ENCODE data around the gene NUDT7.

The NUDT7 gene
- 0.76 to 8.6 (median 5.9) reads per million in 17 experiments for total RNA-seq

DNA sequence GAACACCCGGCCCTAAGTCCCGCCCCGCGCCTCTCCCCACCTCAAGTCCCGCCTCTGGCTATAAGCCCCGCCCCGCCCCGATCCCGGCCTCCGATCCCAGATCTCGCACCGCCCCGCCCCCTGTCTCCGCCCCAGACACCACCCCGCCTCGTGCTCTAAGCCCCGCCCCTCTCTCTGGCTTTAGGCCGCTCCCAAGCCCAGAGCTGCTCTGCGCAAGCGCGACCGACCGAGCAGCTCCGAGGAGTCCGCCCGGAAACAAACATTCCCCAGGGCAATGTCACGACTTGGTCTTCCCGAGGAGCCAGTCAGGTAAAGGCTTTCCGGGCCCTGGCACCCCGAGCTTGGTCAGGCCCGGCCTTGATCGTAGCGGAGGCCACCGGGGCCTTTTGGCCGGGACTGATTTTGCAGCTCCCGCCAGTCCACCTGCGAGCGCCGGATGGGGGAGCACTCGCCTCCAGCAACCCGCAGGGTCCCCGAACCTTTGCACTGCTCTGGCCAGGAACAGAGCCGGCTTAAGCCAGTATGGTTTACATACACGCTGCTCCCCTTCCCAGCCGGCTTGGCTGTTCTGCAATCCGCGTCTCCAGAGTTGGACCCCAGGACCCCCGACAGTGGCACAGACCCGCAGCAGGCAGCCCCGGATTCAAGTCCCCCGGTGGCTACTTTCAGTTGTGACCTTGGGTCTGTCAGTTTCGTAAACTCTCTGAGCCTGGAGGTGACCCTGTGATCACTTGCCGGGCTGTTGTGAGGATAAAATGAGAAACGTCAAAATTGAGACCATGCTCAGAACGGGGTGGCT, at the start of gene NUDT7:
TSS of gene NUDT7 (plus strand) at position 206 of the 799 bp plus-strand sequence. CDS start at position 275, 69 bp downstream.
- peak; percentile 97 to 100 (median 98) for DNase-seq

DNA sequence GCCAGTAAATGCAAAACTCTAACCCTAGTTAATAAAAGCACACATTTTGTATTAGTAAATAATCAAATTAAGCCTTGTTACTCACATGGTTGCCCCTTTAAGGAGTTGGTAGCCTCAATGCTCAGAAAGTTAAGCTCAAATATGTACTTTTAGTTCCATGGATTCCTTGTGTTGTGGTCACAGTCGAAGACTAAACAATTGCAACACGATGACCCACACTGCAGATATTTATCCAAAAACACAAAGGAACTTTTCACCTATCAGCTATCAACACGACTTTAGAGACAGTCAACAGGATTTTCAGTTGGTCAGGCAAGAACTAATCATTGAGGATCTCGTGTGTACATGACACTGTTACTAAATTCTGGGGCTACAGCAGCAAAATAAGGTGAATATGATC, 47.4 kb upstream of the NUDT7 start:
- no peak for DNase-seq

- DNase-seq: peak; percentile 77 to 84 (median 81)
Observed at GRCh38 chr16:77675464-77676324, 46.6 kb upstream of the NUDT7 start.

- DNase-seq: peak in 2 of 4 experiments; percentile 11
Observed at GRCh38 chr16:77677129-77677528, 45.2 kb upstream of the NUDT7 start.

DNA sequence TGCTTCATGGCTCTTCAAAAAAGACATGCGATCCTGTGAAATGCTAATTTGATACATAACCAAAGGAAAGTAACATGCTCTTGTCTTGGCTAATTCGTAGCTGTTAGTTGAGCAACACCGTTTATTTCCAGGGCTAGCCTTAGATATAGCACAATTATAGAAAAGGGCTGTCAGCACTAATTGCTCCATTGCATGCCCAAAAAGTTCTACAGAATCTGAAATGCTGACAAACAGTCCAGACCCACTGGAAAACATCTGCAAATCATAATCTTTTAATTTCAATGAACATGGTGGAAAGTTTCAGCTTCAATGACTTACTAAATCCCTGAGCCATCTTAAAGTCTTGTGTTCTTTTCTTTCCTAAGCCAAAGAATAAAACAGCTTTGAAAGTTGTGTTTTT, 42.9 kb upstream of the NUDT7 start:
- DNase-seq: peak in 1 of 4 experiments; percentile 5

- DNase-seq: peak; percentile 63 to 92 (median 86)
Observed at GRCh38 chr16:77679901-77680300, 42.4 kb upstream of the NUDT7 start.

DNA sequence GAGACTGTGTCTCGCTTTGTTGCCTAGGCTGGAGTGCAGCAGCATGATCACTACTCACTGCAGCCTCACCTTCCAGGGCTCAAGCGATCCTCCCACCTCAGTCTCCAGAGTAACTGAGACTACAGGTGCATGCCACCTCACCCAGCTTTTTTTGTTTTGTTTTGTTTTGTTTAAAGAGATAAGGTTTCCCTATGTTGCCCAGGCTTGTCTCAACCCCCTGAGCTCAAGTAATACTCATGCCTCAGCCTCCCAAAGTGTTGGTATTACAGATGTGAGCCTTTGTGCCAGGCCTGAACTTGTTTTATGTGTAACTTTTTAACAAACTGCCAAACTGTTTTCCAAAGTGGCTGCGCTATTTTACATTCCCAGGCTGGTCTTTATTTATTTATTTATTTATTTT, 41.8 kb upstream of the NUDT7 start:
- no peak for DNase-seq

DNA sequence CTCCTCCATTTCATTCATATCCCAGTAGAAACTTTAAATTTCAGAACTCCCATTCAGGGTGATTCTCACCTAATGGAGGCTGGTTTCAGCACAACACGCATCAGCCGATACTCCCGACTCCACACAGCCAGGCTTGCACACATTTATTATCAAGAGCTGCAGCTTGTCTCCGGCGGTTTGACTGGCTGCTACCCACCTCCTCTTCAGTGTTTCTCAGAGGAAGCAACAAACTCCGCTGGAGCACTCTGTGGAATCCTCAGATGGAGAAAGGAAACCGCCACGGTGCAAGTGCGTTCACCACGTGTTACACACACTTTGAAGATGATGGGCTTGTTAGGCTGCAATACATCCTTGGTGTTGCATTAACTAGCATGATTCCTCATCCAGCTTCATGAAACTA, 39.7 kb upstream of the NUDT7 start:
- no peak for DNase-seq

GRCh38 chr16:77683397-77684180, 38.7 kb upstream of the NUDT7 start:
- DNase-seq: no peak

DNA sequence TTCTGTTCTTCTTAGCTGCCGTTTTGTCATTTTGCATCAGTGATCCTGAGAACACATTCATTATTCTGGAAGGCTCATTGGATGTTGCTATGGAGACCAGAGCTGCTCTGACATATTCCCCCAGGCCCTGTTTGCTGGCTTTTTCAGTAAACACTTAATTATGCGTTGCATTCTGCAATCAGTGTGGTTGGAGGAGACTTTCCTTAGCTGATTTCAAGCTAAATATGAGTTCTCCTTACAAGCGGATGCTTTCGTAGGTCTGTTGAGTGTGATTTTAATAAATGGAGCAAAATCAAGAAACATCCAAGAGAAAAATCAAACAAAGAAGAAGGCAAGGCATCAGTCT, 38.2 kb upstream of the NUDT7 start:
- no peak for DNase-seq

GRCh38 chr16:77686385-77686784, 35.9 kb upstream of the NUDT7 start:
- DNase-seq: no peak

DNA sequence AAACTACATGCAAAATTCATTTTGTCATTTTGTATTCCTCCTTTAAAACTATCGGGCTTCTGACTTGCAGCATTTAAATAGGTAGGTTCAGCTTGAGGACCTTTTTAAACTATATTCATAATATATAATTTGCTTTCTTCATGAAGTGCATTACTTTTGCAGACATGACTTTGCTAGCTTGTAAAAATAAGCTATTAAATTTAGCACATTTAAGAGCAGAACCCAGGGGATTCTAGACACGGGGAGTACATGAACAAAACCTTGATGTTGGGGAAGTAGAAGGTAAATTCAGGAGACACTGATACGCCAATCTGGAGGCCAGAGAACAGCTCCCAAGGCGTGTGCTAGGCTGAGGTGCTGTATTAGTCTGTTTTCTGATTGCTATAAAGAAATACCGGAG, 32.3 kb upstream of the NUDT7 start:
- no peak for DNase-seq

- no peak for DNase-seq
Observed at GRCh38 chr16:77690416-77690815, 31.9 kb upstream of the NUDT7 start.

DNA sequence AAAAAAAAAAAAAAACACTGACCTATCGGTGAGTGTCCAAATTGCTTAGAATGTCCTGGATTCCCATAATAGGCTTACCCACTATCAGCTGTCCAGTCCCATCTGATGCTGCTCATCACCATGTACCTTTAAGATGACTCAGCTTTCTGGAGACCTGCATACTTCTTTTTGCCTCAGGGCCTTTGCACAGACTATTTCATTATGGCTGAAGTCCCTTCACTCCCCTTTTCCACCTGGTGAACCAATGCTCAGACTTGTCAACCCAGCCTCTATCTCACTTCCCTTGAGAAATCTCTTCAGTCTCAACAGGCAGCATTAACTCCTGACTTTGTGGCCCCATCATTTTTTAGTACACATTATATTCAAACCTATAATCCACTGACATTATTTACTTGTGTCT, 29.7 kb upstream of the NUDT7 start:
- no peak for DNase-seq

DNA sequence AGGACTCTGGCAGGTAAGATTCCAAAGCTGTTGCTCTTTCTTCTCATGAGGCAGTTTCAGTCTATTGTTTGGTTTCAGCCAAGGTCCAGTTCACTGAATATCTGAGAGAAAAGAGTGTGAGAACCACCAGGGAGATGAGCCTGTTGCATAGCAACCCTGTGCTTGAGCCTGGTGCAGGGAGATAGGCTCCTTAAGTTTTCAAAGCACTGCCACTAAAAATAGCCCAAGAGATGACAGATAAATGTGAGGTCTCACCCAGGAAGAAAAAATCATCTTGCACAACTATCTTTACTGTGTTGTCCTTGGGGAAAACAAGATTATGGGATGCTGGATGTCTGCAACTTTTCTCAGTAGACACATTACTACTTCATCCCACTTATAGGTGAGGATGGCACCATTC, 26.2 kb upstream of the NUDT7 start:
- DNase-seq: no peak

GRCh38 chr16:77700846-77701245, 21.5 kb upstream of the NUDT7 start:
- no peak for DNase-seq

DNA sequence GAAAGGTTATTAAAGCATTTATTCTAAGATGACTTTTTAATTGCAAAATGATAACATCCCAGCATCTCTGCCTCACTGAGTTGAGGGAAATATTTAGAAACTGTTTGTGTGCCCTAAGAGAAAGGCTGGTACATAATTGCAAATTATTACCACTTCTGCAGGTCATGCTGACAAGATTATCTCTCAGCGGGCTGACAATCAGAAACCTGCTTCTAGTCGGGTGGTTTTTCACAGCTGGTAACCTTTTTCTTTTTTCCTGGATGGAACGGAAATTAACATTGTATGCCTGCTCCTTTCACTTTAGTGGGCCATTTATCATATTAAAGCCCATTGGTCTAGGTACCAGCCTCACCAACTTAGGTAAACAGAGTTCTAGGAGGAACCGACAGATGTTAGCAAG, 17.0 kb upstream of the NUDT7 start:
- DNase-seq: no peak

DNA sequence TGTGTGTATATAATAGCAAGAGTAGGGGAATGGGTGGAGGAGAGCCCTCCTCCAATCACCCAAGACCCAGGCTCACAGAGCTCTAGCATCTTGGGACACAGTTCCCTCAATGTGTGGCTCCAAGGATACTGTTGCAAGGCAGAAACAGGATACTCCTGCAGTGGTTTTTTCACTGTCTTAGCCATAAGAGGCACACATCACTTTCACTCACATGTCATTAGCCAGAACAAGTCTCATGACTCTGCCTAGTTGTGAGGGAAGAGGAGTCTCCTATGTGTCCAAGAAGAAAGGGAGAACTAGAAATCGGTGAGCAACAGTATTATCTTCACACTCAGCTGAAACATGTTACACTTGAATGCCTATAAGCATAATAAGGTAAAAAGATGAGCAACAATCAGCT, 11.1 kb upstream of the NUDT7 start:
- DNase-seq: peak in 3 of 4 experiments; percentile 22 to 50 (median 29)

DNA sequence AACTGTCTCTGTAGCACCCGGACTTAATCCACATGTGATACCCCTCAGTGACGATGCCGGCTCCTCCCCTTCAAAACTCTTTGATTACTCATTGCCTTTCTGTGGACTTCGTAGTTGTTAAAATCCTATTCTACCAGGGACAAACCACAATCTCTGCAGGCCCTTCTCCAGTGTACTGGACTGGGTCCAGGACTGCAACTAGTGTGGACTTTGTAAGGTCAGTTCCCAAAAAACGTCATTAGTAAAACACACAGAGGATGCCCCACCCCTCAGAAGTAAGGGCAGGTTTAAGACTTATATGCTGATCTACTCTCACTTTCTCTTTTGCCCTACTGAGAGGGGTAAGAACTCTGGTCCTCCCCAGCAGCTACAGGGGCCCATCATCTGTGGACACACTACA, 10.5 kb upstream of the NUDT7 start:
- DNase-seq: no peak

DNA sequence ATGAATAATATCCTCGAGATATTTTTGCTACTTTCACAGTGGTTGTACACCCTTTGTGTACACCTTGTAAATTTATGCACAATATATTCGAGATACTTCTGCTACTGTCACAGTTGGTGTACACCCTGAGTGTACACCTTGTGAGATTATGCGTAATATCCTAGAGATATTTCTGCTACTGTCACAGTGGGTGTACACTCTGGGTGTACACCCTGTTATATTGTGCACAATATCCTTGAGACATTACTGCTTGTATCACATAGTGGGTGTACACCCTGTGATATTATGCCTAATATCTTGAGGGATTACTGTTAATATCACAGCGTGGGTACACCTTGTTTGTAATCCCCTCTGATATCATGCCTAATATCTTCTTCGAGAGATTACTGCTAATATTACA, 7.2 kb upstream of the NUDT7 start:
- no peak for DNase-seq

GRCh38 chr16:77721752-77722308, 484 bp upstream of the NUDT7 start:
- no peak for DNase-seq

DNA sequence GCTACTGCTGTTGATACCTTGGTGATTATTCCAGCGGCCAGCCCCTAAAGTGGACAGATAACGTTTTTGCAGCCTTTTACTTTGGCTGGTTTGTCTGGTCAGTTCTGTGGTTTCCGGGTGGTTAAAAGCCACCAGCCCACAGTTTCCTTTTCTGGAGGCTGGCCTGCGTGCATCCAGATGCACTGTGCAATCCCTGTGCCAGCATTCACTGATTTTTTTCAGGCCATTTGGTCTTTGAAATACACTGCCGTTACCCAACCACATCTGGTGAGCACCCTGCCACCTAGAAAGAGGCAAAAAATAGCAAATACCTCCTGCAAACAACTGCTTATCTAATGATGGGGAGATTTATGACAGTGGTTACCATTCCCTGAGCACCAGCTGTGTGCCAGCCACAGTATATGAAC, 797 bp downstream of the NUDT7 start:
- peak; percentile 79 to 90 (median 86) for DNase-seq

DNA sequence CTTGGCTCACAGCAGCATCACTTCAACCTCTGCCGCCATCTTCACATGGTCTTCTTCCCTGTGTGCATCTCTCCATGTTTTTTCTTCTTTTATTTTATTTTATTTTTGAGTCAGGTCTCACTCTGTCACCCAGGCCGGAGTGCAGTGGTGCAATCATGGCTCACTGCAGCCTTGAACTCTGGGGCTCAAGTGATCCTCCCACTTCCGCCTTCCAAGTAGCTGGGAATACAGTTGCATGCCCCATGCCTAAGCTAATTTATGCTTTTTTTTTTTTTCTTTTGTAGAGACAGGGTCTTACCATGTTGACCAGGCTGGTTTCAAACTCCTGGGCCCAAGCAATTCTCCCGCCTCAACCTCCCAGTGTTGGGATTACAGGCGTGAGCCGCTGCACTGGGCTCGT, 1.9 kb downstream of the NUDT7 start:
- DNase-seq: no peak
